ENCODE measurements around the gene YPEL1. TPM values are rescaled to one million over a fixed set of nuclear protein-coding genes. Genes with fewer than 3 reads are reported as not detected.
"Not testable (repeated sequence)": the region's sequence is repeated elsewhere in the genome, so short reads cannot be mapped to it uniquely, and the experiment has no call there.

Gene YPEL1
- total RNA-seq, 2 donors from 2014 or later: 2.5 to 4.4 TPM

GRCh38 chr22:21739828-21740377 lies 4.3 kb upstream of the YPEL1 start:
- H3K27ac Mint-ChIP-seq: no peak overlapping the region
- no peaks in the 10 kb centered on the region for H3K36me3 Mint-ChIP-seq (ENCODE audit: insufficient read depth in 2 of 2)
- H3K9me3 Mint-ChIP-seq: no peaks in the 10 kb centered on the region
- ATAC-seq (replicated peaks in 1 of 2) (no peak), DNase-seq (no peak)
- H3K4me3 Mint-ChIP-seq: no peak overlapping the region
- H3K27me3 Mint-ChIP-seq (ENCODE audit: low read depth): peaks cover 24% of the 10 kb centered on the region
- peaks cover 4% of the 10 kb centered on the region for H3K4me1 Mint-ChIP-seq (ENCODE audit: low read depth)

DNA sequence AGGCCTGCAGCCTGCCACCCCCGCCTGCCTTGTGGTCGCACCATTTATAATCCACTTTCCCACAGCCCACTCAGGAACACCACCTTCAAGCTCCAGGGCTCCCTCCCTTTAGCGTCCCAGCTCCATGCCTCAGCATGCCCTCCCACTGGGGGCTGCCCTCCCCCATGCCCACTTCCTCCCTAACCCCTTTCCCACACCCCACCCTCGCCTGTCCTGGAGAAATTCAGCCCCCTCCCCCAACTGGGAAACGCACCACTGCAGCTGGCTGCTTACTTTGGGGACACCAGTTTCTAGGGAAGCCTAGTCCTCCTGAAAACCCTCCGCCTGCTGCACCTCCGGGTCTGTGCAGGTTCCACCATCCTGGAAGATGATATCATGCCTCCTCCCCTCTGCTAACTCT lies 3.4 kb upstream of the YPEL1 start:
- Mint-ChIP-seq H3K27ac (no peak overlapping the region), H3K4me3 (no peak overlapping the region), H3K4me1 (ENCODE audit: low read depth) (peaks cover 13% of the 10 kb centered on the region), H3K9me3 (no peaks in the 10 kb centered on the region), H3K36me3 (ENCODE audit: insufficient read depth in 2 of 2) (no peaks in the 10 kb centered on the region), H3K27me3 (ENCODE audit: low read depth) (peaks cover 24% of the 10 kb centered on the region)
- DNase-seq (no peak), ATAC-seq (replicated peaks in 1 of 2) (no peak)

DNA sequence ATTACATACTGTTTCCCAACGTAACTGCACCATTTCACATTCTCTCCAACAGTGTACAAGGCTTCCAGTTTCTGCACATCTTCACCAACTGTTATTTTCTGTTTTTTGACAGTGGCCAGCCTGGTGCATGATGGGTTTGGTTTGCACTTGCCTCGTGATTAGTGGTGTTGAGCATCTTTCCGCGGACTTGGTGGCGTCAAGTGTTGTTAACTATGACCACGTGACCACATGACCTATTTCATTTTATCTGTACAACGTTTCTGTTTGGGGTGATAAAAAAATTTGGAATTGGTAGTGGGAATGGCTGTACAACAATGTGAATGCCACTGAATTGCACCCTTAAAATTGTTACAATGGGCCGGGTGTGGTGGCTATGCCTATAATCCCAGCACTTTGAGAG lies 2.5 kb upstream of the YPEL1 start:
- DNase-seq (no peak), ATAC-seq (replicated peaks in 1 of 2) (no peak)
- Mint-ChIP-seq H3K27me3 (ENCODE audit: low read depth) (peaks cover 30% of the 10 kb centered on the region), H3K4me1 (ENCODE audit: low read depth) (peaks cover 16% of the 10 kb centered on the region), H3K36me3 (ENCODE audit: insufficient read depth in 2 of 2) (no peaks in the 10 kb centered on the region), H3K27ac (no peak overlapping the region), H3K4me3 (no peak overlapping the region), H3K9me3 (no peaks in the 10 kb centered on the region)

DNA sequence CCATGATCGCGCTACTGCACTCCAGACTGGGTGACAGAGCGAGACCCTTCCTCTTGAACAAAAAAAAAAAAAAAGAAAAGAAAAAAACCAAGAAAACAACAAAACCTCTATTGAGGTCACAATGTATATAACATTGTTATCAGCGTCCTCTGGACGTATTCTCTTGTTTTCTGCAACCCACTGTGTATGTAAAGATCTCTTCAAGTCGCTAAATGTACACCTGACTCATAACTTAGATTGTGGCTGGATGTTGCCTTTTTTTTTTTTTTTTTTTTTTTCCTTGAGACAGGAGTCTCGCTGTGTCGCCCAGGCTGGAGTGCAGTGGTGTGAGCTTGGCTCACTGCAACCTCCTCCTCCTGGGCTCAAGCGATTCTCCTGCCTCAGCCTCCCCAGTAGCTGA lies 1.4 kb upstream of the YPEL1 start:
- Mint-ChIP-seq H3K4me3 (no peak overlapping the region), H3K9me3 (no peaks in the 10 kb centered on the region), H3K36me3 (ENCODE audit: insufficient read depth in 2 of 2) (no peaks in the 10 kb centered on the region), H3K4me1 (ENCODE audit: low read depth) (peaks cover 16% of the 10 kb centered on the region), H3K27me3 (ENCODE audit: low read depth) (peaks cover 30% of the 10 kb centered on the region), H3K27ac (no peak overlapping the region)
- ATAC-seq (replicated peaks in 1 of 2) (no peak), DNase-seq (no peak)

- H3K36me3 Mint-ChIP-seq (ENCODE audit: insufficient read depth in 2 of 2): no peaks in the 10 kb centered on the region
- ATAC-seq (replicated peaks in 1 of 2): no peak
Observed at GRCh38 chr22:21736084-21736642, 569 bp upstream of the YPEL1 start.

DNA sequence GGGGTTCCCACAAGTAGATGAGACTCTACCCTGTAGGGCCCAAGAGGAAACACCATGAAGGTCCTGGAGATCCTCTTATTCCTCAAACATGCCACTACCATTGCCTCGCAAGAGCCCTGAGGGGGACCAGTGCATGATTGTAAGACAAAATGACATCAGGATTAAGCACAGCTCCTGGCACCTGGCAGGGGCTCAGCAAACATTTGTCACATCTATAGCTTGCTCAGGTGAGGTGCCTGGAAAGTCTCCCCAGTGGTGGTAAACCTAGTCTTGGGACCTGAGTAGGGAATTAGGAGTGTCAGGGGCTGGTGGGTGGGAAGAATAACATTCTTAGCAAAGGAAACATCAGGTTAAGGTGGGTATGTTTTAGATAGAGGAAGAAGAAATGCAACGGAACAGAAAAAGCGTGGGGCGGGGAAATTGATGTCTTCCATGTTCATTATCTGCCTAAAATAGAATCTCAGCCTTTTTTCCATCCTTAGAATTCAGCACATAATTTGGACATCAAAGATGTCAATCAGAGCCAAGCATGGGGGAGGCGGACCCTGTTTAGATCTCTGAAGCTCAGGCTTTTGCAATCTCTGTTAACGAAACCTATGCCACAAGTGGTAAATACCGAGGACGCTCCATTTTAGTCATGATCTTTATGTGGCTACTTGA lies 924 bp downstream of the YPEL1 start:
- H3K9me3 Mint-ChIP-seq: no peaks in the 10 kb centered on the region
- peak; percentile 29 to 30 for DNase-seq
- ATAC-seq (replicated peaks in 1 of 2): no peak
- peak overlapping the region; percentile 93 to 98 for H3K4me3 Mint-ChIP-seq
- H3K4me1 Mint-ChIP-seq (ENCODE audit: low read depth): peaks cover 16% of the 10 kb centered on the region
- peak overlapping the region; percentile 72 for H3K27ac Mint-ChIP-seq
- peaks cover 29% of the 10 kb centered on the region for H3K27me3 Mint-ChIP-seq (ENCODE audit: low read depth)
- H3K36me3 Mint-ChIP-seq (ENCODE audit: insufficient read depth in 2 of 2): no peaks in the 10 kb centered on the region

More at GRCh38 chr22:21736084-21736642, 569 bp upstream of the YPEL1 start:
- H3K9me3 Mint-ChIP-seq: no peaks in the 10 kb centered on the region
- peaks cover 16% of the 10 kb centered on the region for H3K4me1 Mint-ChIP-seq (ENCODE audit: low read depth)
- peaks cover 30% of the 10 kb centered on the region for H3K27me3 Mint-ChIP-seq (ENCODE audit: low read depth)
- no peak overlapping the region for H3K27ac Mint-ChIP-seq
- peak overlapping the region; percentile 48 to 58 for H3K4me3 Mint-ChIP-seq
- DNase-seq: no peak

- H3K27ac Mint-ChIP-seq: no peak overlapping the region
- H3K4me1 Mint-ChIP-seq (ENCODE audit: low read depth): peaks cover 23% of the 10 kb centered on the region
- peaks cover 6% of the 10 kb centered on the region for H3K27me3 Mint-ChIP-seq (ENCODE audit: low read depth)
- H3K36me3 Mint-ChIP-seq (ENCODE audit: insufficient read depth in 2 of 2): no peaks in the 10 kb centered on the region
- DNase-seq (no peak), ATAC-seq (replicated peaks in 1 of 2) (no peak)
- H3K4me3 Mint-ChIP-seq: no peak overlapping the region
- no peaks in the 10 kb centered on the region for H3K9me3 Mint-ChIP-seq
Observed at GRCh38 chr22:21731503-21731902, 4.1 kb downstream of the YPEL1 start.

DNA sequence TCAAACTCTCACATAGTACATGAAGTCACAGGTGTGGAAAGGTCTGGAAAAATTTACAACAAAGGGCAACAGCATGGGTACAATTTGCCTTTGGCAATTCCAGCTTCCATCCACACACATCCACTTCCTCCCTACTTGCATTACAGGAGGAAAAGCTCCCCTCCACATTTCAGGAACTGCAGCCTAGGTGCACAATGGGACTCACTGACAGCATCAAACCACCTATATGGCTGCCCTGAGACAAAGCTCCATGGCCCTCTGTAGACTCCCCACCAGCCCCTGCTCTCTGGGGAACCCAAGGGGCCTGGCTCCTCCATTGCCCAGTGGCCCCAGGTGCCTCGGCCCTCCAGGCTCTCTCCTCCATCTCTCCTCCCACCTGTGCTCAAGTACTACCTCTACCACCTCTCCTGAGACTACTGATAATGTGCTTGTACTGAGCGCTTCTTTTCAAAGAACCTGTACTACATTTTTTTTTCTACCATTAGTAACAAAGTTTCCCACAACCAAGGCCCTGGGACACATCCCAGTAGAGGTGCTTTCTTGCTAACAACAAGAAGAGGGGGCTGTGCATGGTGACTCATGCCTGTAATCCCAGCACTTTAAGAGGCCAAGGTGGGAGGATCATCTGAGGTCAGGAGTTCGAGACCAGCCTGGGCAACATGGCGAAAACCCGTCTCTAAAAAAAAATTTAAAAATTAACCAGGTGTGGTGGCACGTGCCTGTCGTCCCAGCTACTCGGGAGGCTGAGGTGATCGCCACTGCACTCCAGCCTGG lies 4.9 kb downstream of the YPEL1 start:
- no peak overlapping the region for H3K27ac Mint-ChIP-seq
- no peak for DNase-seq

DNA sequence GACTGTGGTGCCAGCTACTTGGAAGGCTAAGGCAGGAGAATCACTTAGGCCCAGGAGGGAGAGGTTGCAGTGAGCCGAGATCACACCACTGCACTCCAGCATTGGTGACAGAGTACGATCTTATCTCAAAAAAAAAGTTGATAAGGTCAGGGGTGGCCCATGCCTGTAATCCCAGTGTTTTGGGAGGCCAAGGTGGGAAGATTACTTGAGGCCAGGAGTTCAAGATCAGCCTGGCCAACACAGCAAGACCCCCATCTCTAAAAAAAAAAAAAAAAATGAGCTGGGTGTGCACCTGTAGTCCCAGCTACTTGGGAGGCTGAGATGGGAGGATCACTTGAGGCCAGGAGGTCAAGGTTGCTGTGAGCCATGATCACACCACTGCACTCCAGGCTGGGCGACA lies 6.4 kb downstream of the YPEL1 start:
- DNase-seq; H3K9me3 Mint-ChIP-seq; H3K27me3 Mint-ChIP-seq (ENCODE audit: low read depth); ATAC-seq (replicated peaks in 1 of 2); H3K27ac Mint-ChIP-seq; H3K36me3 Mint-ChIP-seq (ENCODE audit: insufficient read depth in 2 of 2); H3K4me3 Mint-ChIP-seq: not testable (repeated sequence)
- peaks cover 12% of the 10 kb centered on the region for H3K4me1 Mint-ChIP-seq (ENCODE audit: low read depth)

More for the DNA sequence above, 4.9 kb downstream of the YPEL1 start:
- no peak for ATAC-seq (replicated peaks in 1 of 2)
- Mint-ChIP-seq H3K36me3 (ENCODE audit: insufficient read depth in 2 of 2) (no peaks in the 10 kb centered on the region), H3K9me3 (no peaks in the 10 kb centered on the region), H3K4me1 (ENCODE audit: low read depth) (peaks cover 24% of the 10 kb centered on the region), H3K4me3 (no peak overlapping the region), H3K27me3 (ENCODE audit: low read depth) (peaks cover 6% of the 10 kb centered on the region)

GRCh38 chr22:21728270-21728669 lies 7.3 kb downstream of the YPEL1 start:
- no peaks in the 10 kb centered on the region for H3K36me3 Mint-ChIP-seq (ENCODE audit: insufficient read depth in 2 of 2)
- H3K9me3 Mint-ChIP-seq: no peaks in the 10 kb centered on the region
- H3K4me3 Mint-ChIP-seq: no peak overlapping the region
- H3K4me1 Mint-ChIP-seq (ENCODE audit: low read depth): peaks cover 8% of the 10 kb centered on the region
- H3K27me3 Mint-ChIP-seq (ENCODE audit: low read depth): peaks cover 2% of the 10 kb centered on the region
- no peak overlapping the region for H3K27ac Mint-ChIP-seq
- DNase-seq (no peak), ATAC-seq (replicated peaks in 1 of 2) (no peak)

DNA sequence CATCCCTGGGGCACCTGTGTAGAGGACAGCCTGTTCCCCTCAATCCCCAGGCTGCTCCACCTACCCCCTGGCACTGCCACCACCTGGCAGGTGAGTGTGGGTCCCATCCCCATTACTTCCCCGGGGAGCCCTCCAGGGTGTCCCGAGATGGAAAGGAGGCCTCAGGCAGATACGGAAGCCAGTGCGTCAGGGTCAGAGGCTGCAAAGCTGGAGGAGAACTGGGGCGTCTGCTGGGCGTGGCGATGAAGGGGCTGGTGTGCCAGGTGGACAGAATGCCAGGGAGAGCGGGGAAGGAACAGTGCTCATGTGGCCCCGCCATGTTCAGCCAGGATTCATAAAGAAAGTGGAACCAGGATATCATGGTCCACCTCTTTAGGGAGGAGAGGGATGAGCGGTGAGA lies 7.8 kb downstream of the YPEL1 start:
- Mint-ChIP-seq H3K4me1 (ENCODE audit: low read depth) (peaks cover 8% of the 10 kb centered on the region), H3K27ac (no peak overlapping the region), H3K4me3 (no peak overlapping the region), H3K27me3 (ENCODE audit: low read depth) (no peaks in the 10 kb centered on the region), H3K36me3 (ENCODE audit: insufficient read depth in 2 of 2) (no peaks in the 10 kb centered on the region), H3K9me3 (no peaks in the 10 kb centered on the region)
- DNase-seq (no peak), ATAC-seq (replicated peaks in 1 of 2) (no peak)

DNA sequence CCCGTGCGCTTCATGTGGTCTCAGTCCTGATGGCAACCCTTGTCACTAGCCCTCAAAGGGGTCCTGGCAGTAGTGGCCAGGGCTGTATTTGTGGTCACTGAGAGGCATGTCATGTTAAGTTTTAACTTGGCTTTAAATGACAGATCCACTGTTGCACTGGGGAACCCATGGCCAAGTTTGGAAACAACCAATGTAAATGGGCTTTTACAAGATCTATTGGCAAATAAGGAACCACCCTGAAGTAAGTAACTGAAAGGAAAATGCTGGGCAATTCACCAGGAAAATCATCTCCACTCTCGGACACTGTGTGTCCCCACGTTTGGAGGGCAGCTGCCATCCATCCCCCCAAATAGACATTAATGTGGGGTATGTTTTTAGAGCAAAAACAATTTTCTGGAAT lies 8.4 kb downstream of the YPEL1 start:
- H3K27ac Mint-ChIP-seq: no peak overlapping the region
- no peak for ATAC-seq (replicated peaks in 1 of 2)
- no peaks in the 10 kb centered on the region for H3K36me3 Mint-ChIP-seq (ENCODE audit: insufficient read depth in 2 of 2)
- H3K9me3 Mint-ChIP-seq: no peaks in the 10 kb centered on the region
- H3K27me3 Mint-ChIP-seq (ENCODE audit: low read depth): no peaks in the 10 kb centered on the region
- H3K4me1 Mint-ChIP-seq (ENCODE audit: low read depth): peaks cover 8% of the 10 kb centered on the region
- no peak for DNase-seq
- no peak overlapping the region for H3K4me3 Mint-ChIP-seq

DNA sequence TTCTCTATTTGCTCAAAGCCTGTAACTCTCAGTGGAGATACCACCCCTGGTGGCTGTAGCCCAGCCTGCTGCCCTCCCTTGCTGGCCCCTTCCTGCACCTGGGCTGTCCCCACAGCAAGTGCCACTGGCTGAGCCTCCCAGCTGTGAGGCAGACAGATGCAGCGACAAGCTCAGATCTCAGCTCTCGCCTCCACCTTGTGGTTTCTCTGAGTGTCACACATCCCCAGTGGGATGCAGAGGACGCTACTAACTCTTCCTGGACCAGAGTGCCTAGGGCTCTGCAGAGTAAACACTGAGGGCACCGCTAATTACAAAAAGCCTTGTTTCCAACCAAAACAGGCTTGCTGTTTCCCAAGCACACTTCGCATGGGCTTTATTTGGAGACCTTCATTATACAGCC lies 8.9 kb downstream of the YPEL1 start:
- Mint-ChIP-seq H3K4me3 (no peak overlapping the region), H3K27me3 (ENCODE audit: low read depth) (no peaks in the 10 kb centered on the region), H3K36me3 (ENCODE audit: insufficient read depth in 2 of 2) (no peaks in the 10 kb centered on the region), H3K4me1 (ENCODE audit: low read depth) (peaks cover 8% of the 10 kb centered on the region), H3K9me3 (no peaks in the 10 kb centered on the region), H3K27ac (no peak overlapping the region)
- ATAC-seq (replicated peaks in 1 of 2): peak; percentile 76 to 78
- DNase-seq: peak; percentile 34 to 44

Measured in activated T-cell treated with anti-CD3 and anti-CD28 coated beads, Interleukin-2, amount 50 U/mL, for 72 hours (primary cell).